Measurements from ENCODE around the gene PPP1R2B.

DNA sequence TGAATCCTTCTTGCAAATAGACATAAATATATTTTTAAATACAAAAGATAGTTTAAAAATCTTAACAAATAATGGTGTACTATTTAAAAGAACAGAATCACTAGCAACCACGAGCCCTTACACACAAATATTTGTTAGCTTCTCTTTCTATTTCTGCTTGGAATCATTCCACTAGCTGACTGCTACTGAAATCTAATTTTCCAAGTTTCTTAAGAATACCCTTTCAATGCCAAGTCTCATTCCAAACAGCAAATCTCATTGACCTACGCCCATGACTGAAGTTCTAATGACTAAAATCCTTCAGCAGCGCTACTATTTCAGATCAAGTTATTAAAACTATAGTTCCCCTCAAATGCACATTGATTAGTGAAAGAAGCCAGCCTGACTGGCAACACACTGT lies 13.2 kb upstream of the PPP1R2B start:
- TF ChIP-seq, protein P1, sequence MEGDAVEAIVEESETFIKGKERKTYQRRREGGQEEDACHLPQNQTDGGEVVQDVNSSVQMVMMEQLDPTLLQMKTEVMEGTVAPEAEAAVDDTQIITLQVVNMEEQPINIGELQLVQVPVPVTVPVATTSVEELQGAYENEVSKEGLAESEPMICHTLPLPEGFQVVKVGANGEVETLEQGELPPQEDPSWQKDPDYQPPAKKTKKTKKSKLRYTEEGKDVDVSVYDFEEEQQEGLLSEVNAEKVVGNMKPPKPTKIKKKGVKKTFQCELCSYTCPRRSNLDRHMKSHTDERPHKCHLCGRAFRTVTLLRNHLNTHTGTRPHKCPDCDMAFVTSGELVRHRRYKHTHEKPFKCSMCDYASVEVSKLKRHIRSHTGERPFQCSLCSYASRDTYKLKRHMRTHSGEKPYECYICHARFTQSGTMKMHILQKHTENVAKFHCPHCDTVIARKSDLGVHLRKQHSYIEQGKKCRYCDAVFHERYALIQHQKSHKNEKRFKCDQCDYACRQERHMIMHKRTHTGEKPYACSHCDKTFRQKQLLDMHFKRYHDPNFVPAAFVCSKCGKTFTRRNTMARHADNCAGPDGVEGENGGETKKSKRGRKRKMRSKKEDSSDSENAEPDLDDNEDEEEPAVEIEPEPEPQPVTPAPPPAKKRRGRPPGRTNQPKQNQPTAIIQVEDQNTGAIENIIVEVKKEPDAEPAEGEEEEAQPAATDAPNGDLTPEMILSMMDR (IDR thresholded peaks at IDR 0.05; ENCODE audit: insufficient read depth, low read depth, low read length) = no peak
- TF ChIP-seq EZH2 (IDR thresholded peaks at IDR 0.05; ENCODE audit: insufficient read depth, low read length) = no peak

Measured in astrocyte (in vitro differentiated cells and primary cell).